IgD-negative memory B cell (primary cell): Measurements from ENCODE around the gene CHRM2. TPM values are rescaled to one million over a fixed set of nuclear protein-coding genes. Genes with fewer than 3 reads are reported as not detected.

Source experiments
- H3K27ac Mint-ChIP-seq, 3 donors: one replicate each; pipeline ENCODE4 v1.8.0; 2020 to 2022; ENCODE audit warnings: mild to moderate bottlenecking in 3 of 3, mixed read lengths in 3 of 3, moderate library complexity in 1 of 3
- H3K27me3 Mint-ChIP-seq: one replicate; pipeline ENCODE4 v1.8.0; 2021; ENCODE audit warnings: mixed read lengths
- H3K36me3 Mint-ChIP-seq: one replicate; pipeline ENCODE4 v1.8.0; 2020; ENCODE audit warnings: mild to moderate bottlenecking, mixed read lengths
- H3K4me1 Mint-ChIP-seq, 3 donors: one replicate each; pipeline ENCODE4 v1.8.0; 2020 to 2022; ENCODE audit warnings: mixed read lengths in 3 of 3, mild to moderate bottlenecking in 1 of 3
- H3K4me3 Mint-ChIP-seq, 4 donors: one replicate each; pipeline ENCODE4 v1.8.0; 2020 to 2022; ENCODE audit warnings: mild to moderate bottlenecking in 4 of 4, mixed read lengths in 4 of 4, moderate library complexity in 3 of 4
- H3K9me3 Mint-ChIP-seq, 3 donors: one replicate each; pipeline ENCODE4 v1.8.0; 2020 to 2021; ENCODE audit warnings: mixed read lengths in 3 of 3, mild to moderate bottlenecking in 1 of 3
- polyA plus RNA-seq: library from polyadenylated mRNA; unstranded; fragments of 300-500 nt; fragmentation: Illumina TruSeq; gene quantifications from one replicate; pipeline ENCODE4 v1.2.3, GENCODE V29; 2021

CHRM2 gene
- polyA plus RNA-seq, 1 donor from 2014 or later, result not detected

DNA sequence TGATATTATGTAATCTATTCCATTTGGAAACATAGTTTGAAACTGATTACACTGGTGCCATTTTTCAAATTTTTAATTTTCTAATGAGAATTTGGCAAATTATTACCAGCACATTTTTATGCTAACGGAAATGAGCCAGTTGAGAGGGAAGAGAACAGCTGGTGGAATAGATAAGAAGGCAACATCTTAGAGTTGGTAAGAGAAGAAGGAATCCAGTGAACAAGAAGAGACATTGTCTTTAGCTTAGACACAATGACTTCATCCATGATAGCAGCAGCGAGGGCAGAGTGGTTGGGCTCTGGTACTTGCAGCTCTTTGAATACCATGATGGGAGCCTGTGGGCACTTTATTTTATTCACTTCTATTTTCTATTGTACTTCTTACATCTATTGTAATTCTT is 89.6 kb downstream of the CHRM2 start:
- peaks cover 0 to 14% (median 3%) of the 10 kb centered on the region in 3 donors for H3K9me3 Mint-ChIP-seq
- no peaks in the 10 kb centered on the region for H3K36me3 Mint-ChIP-seq
- H3K27ac Mint-ChIP-seq, result peak overlapping the region in 1 of 3 donors; percentile 63
- no peaks in the 10 kb centered on the region for H3K4me1 Mint-ChIP-seq
- peaks cover 2% of the 10 kb centered on the region for H3K27me3 Mint-ChIP-seq
- H3K4me3 Mint-ChIP-seq, result no peak overlapping the region

DNA sequence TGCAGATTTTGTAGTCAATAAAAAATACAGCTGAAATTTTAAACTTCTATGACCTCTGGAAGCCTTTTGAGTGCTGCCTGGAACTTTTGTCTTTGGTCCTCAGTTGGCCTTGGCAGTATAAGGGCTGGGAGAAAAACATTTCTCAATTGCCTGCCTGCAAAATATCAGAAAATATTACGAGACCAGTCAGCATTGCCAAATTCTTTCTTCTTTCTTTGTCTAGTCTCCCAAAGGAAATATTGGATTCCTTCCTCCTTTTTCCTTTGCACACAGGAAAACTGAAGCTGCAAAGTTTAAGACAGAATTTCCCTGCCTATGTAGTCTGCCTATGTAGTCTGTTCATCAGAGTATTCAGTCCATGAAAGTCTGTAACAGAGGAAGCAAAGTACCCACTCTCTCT is 95.9 kb downstream of the CHRM2 start:
- Mint-ChIP-seq H3K4me1 (no peaks in the 10 kb centered on the region), H3K36me3 (no peaks in the 10 kb centered on the region), H3K27ac (no peak overlapping the region), H3K4me3 (no peak overlapping the region), H3K27me3 (peaks cover 2% of the 10 kb centered on the region), H3K9me3 (peaks cover 0 to 6% (median 3%) of the 10 kb centered on the region in 3 donors)

DNA sequence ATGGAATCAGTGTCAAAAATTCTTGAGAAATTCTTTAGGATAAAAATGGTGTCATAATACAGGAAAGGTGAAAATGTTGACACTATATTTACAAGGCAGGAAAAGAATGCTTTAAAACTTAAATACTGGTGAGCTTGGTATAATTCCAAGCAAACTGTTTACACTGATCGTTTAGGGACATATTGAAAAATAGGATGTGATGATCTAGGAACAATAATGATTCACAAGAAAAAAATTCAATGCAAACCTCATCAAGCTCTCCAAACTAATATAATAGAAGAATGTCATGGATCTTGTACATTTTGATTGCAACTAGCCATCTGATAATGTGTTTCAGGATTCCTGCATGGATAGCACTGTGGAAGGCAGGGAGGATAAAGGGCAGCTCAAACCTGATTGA is 98.4 kb downstream of the CHRM2 start:
- Mint-ChIP-seq H3K9me3 (peaks cover 2 to 5% (median 3%) of the 10 kb centered on the region in 3 donors), H3K36me3 (no peaks in the 10 kb centered on the region), H3K4me3 (no peak overlapping the region), H3K4me1 (no peaks in the 10 kb centered on the region), H3K27ac (no peak overlapping the region), H3K27me3 (no peaks in the 10 kb centered on the region)

DNA sequence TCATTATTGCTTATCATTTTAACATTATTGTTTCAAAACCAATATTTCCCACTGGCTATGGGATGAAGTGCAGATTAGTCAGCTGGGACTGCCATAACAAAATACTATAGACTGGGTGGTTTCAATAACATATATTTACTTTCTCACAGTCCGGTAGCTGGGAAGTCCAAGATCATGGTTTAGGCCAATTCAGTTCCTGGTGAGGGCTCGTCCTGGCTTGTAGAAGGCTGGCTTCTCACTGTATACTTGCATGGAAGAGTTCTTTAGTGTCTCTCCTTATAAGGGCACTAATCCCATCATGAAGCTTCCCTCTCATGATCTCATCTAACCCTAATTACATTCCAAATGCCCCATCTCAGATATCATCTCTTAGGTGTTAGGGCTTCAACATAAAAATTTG is 101.3 kb downstream of the CHRM2 start:
- no peaks in the 10 kb centered on the region for H3K36me3 Mint-ChIP-seq
- no peaks in the 10 kb centered on the region for H3K4me1 Mint-ChIP-seq
- no peaks in the 10 kb centered on the region for H3K27me3 Mint-ChIP-seq
- no peak overlapping the region for H3K4me3 Mint-ChIP-seq
- peaks cover 0 to 3% (median 3%) of the 10 kb centered on the region in 3 donors for H3K9me3 Mint-ChIP-seq
- H3K27ac Mint-ChIP-seq, result no peak overlapping the region

DNA sequence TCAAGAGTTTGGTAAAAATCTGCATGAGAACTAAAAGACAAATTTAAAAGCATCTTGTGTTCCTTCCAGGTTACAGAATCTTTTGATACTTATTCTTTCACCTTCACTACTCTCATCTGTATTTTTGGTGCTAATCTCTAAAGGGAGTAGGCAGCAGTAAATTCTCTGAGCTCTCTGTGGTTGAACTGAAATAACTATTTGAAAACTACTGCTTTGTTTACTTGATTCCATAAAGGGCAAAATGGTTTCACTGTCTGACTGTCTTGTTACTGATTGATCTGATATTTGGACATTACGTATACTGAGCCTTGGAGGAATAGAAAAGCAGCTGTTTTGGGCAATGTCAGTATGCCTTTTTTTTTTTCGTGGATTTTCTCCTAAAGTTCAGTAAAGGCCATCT is 103.3 kb downstream of the CHRM2 start:
- Mint-ChIP-seq H3K36me3 (no peaks in the 10 kb centered on the region), H3K27ac (no peak overlapping the region), H3K4me1 (no peaks in the 10 kb centered on the region), H3K27me3 (no peaks in the 10 kb centered on the region), H3K4me3 (no peak overlapping the region), H3K9me3 (peaks cover 0 to 3% (median 3%) of the 10 kb centered on the region in 3 donors)

DNA sequence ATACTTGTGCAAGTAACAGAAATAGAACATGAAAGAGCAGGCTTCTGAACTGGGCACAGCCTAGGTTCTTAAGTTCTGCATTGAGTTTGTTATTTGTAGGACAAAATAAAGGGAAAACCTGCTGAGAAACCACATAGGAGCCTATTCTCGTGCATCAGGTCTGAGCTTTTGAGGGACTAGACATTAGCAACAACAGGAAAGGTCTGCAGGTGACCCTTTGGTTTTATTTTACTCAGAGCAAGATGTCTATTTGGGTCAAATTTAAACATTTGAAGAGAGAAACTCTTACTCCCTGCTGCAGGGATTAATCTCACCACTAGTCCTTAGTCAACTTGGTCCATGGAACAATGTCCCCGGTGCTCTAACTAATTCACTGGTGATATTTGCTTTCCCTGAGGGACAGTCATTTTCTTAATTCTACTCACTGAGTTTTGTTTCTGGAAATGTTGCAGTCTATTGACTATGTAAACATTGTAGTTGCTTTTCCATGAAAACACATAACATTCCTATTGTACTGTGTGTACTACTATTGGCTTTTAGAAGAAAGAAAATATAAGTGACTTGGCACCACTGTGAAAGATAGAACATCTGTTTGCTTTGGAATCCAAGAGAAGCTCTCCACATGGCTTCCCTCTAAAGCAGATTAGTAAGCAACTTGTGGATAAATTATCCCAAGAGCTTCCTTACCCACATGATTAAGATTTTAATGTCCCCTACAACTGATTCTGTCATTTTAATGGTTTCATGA is 108.2 kb downstream of the CHRM2 start:
- Mint-ChIP-seq H3K4me3 (no peak overlapping the region), H3K4me1 (no peaks in the 10 kb centered on the region), H3K36me3 (no peaks in the 10 kb centered on the region), H3K27me3 (no peaks in the 10 kb centered on the region), H3K27ac (no peak overlapping the region), H3K9me3 (peaks cover 0 to 6% (median 0%) of the 10 kb centered on the region in 3 donors)

DNA sequence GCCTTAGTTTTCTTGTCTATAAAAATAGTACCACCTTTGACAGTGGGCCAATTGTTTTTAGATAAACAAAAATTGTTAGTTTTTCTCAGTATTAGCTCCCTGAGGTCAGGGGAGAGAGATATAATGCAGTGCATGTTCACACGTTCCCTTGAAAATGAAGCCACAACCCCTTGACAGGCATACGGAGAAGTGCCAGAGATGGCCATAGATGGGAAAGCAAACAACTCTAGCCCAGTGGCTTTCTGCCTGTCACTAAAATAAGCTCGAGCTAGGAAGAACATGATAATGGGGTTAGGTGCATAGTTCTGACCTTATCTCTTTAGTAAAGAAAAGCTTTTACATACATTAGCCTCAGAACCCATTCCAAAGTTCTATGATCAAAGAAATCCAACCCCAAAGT is 124.9 kb downstream of the CHRM2 start:
- H3K36me3 Mint-ChIP-seq, result no peaks in the 10 kb centered on the region
- peaks cover 2 to 14% (median 5%) of the 10 kb centered on the region in 3 donors for H3K9me3 Mint-ChIP-seq
- H3K4me1 Mint-ChIP-seq, result no peaks in the 10 kb centered on the region
- H3K27ac Mint-ChIP-seq, result no peak overlapping the region
- no peaks in the 10 kb centered on the region for H3K27me3 Mint-ChIP-seq
- no peak overlapping the region for H3K4me3 Mint-ChIP-seq

DNA sequence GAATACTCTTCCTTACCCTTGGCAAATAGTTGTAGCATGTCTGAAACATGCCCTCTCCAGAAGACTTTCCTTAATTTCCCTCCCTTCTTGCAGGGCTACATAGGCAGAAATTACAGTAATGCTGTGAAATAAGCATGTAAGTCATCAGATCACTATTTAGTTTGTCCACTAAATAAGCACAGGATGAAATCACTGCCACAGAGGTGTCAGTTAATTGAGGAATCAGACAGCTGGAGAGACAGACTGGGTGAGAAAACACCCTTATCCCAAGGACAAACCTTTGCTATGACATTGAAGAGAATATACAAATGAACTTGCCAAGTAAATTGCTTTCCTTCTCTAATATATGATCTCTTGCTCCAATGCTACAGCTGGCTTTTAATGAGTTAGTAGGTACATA is 129.3 kb downstream of the CHRM2 start:
- Mint-ChIP-seq H3K9me3 (peaks cover 0 to 11% (median 2%) of the 10 kb centered on the region in 3 donors), H3K27me3 (no peaks in the 10 kb centered on the region), H3K4me1 (no peaks in the 10 kb centered on the region), H3K4me3 (no peak overlapping the region), H3K27ac (no peak overlapping the region), H3K36me3 (no peaks in the 10 kb centered on the region)

DNA sequence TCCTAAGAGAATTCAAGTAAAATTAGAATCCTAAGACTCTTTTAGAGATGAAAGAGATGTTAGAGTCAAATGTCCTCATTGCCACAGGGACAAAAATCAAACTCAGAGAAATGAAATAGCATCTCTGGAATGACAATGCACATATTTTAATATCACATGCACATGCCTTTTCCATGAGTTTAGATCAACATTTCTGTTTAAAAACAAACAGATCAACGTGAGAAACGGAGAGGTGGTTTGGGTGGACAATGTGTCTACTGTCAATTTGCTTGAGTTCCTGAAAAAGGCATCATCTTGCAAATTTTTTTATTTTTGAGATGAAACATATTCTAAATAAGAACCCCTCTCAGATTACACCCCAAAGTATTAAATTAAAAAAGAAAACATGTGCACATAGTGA is 130.0 kb downstream of the CHRM2 start:
- H3K36me3 Mint-ChIP-seq, result no peaks in the 10 kb centered on the region
- H3K4me3 Mint-ChIP-seq, result no peak overlapping the region
- no peaks in the 10 kb centered on the region for H3K27me3 Mint-ChIP-seq
- no peaks in the 10 kb centered on the region for H3K4me1 Mint-ChIP-seq
- no peak overlapping the region for H3K27ac Mint-ChIP-seq
- H3K9me3 Mint-ChIP-seq, result peaks cover 0 to 11% (median 2%) of the 10 kb centered on the region in 3 donors

DNA sequence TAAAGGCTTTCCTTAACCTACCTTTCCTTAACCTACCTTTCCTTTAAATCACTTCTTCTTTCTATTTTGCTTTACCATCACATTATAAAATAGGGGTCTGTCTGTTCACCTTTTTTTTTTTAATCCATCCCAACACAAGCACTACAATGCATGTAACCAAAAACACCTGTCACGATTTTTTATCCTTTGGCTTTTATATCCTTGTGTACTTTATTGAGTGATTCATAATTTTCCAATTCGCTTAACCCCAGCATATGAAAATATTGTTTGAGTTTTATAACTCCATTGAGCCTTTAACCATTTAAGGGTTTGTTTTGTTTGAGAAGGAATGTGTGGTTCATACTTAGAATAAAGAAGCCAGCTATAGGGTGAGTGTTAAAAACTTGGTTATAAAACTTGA is 132.2 kb downstream of the CHRM2 start:
- Mint-ChIP-seq H3K36me3 (no peaks in the 10 kb centered on the region), H3K27me3 (no peaks in the 10 kb centered on the region), H3K4me3 (no peak overlapping the region), H3K4me1 (no peaks in the 10 kb centered on the region), H3K9me3 (peaks cover 0 to 11% (median 2%) of the 10 kb centered on the region in 3 donors), H3K27ac (no peak overlapping the region)

DNA sequence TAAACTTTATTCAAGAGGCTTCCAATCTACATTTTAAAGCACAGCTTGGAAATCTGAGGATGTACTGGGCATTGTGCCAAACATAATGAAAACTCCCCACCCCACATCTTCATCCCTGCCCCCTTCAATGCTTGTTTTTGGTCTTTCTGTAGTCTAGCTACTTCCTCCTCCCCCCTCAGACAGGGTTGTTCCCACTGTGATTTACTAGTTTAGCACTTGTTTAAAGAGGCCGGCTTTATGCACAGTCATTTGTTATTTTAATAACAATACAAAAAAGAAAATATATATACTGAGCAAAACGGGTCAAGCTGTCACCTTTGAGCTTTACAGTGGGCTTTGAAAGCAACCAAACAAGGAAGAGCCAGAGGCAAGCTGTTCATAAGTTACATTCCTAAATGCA is 132.6 kb downstream of the CHRM2 start:
- no peak overlapping the region for H3K27ac Mint-ChIP-seq
- H3K9me3 Mint-ChIP-seq, result peaks cover under 1 to 11% (median 2%) of the 10 kb centered on the region in 3 donors
- no peaks in the 10 kb centered on the region for H3K4me1 Mint-ChIP-seq
- no peaks in the 10 kb centered on the region for H3K36me3 Mint-ChIP-seq
- no peak overlapping the region for H3K4me3 Mint-ChIP-seq
- no peaks in the 10 kb centered on the region for H3K27me3 Mint-ChIP-seq

DNA sequence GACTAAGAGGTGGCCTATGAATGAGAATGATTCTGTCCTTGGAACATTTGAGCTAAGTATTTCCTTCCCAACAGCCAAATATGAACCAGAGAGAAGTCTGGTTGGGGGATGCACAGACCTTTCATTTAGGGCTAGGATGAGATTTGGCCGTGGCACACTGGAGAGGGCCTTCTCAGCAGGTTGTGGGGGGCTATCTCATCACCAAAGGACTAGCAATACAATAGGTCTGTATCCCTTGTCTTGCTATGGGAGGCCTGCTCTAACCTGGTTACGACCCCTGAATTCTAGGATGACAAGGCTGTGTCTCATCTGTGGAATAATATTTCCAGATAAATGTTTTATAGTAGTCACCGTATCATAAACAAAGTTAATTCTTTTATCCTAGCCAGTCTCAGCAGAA is 133.0 kb downstream of the CHRM2 start:
- Mint-ChIP-seq H3K9me3 (peaks cover 2 to 11% (median 3%) of the 10 kb centered on the region in 3 donors), H3K4me1 (no peaks in the 10 kb centered on the region), H3K36me3 (no peaks in the 10 kb centered on the region), H3K27ac (no peak overlapping the region), H3K27me3 (no peaks in the 10 kb centered on the region), H3K4me3 (no peak overlapping the region)

DNA sequence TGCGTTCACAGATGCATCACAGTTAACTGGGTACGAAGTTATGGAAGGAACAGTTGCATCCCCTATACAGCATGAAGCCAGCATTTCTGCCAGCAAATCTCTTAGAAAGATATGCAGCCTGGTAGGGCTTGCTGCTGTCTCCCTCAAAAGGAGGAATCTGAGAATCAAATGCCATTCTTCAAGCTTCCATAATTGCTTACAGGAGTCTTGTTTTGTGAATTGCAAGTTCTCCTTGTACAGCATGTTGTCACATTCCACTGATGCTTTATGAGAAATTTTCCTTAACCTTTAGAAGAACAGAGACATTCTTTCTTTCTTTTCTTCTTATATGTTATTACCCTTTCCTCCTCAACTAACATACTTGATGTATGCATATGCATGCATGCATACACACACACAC is 134.6 kb downstream of the CHRM2 start:
- Mint-ChIP-seq H3K36me3 (no peaks in the 10 kb centered on the region), H3K27ac (no peak overlapping the region), H3K4me3 (no peak overlapping the region), H3K9me3 (peaks cover 2 to 9% (median 3%) of the 10 kb centered on the region in 3 donors), H3K4me1 (no peaks in the 10 kb centered on the region), H3K27me3 (no peaks in the 10 kb centered on the region)

DNA sequence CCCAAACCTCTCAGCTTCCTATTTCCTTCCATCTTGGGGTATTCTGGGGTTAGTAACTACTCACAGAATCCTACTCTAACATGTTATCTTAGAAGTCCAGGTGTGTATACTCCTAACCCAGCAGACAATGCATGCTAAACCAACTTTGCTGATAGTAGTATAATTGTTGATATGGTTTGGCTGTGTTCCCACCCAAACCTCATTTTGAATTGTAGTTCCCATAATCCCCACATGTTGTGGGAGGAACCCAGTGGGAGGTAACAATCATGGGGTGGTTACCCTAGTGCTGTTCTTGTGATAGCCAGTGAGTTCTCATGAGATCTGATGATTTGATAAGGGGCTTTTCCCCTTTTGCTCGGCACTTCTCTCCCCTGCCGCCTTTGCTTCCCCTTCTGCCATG is 135.1 kb downstream of the CHRM2 start:
- Mint-ChIP-seq H3K4me3 (no peak overlapping the region), H3K36me3 (no peaks in the 10 kb centered on the region), H3K27me3 (no peaks in the 10 kb centered on the region), H3K4me1 (no peaks in the 10 kb centered on the region), H3K9me3 (peaks cover 2 to 7% (median 3%) of the 10 kb centered on the region in 3 donors), H3K27ac (no peak overlapping the region)

DNA sequence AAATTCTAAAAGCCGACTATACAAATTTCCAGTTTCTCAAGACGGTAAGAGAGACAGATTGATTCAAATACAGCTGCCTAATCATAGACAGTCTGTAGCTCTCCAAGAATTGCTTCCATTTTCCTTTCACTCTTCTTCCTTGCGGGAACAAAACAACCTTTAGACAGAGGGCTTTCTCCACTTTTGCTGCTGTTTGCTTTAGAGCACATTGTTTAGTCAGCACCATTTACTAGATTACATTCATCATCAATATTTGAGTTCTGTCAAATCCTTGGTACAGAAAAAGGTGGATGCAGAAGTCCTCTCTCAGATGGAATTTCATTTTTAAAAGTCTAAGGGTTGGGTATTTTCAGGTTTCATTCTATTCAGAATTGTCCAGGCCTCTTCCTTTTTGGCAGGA is 137.4 kb downstream of the CHRM2 start:
- Mint-ChIP-seq H3K27ac (no peak overlapping the region), H3K9me3 (peaks cover 0 to 3% (median 3%) of the 10 kb centered on the region in 3 donors), H3K36me3 (no peaks in the 10 kb centered on the region), H3K27me3 (no peaks in the 10 kb centered on the region), H3K4me3 (no peak overlapping the region), H3K4me1 (no peaks in the 10 kb centered on the region)

DNA sequence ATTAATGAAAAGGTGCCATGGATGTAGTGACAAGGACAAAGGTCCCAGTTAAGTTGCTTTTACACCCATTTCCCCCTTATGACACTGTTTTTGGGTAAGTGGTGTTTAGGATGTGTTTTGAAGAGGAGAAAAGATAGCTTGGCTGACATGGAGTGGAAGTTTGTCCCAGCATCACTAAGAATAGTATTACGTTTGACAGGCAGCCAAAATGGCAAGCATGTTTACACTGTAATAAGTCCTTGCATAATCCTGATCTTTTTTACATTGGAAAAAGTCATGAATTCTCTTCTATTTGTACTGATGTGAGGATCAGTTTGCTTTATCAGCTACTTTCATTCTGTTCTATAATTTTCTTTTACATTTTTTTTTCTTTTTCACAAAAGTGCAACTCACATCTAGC is 137.8 kb downstream of the CHRM2 start:
- Mint-ChIP-seq H3K4me3 (no peak overlapping the region), H3K36me3 (no peaks in the 10 kb centered on the region), H3K9me3 (peaks cover 0 to 3% (median 3%) of the 10 kb centered on the region in 3 donors), H3K27me3 (no peaks in the 10 kb centered on the region), H3K4me1 (no peaks in the 10 kb centered on the region), H3K27ac (no peak overlapping the region)
